Right atrium auricular region (tissue), 2 donors: ENCODE measurements around the gene LYZL4. TPM values are rescaled to one million over a fixed set of nuclear protein-coding genes. Genes with fewer than 3 reads are reported as not detected.

Experiments
- DNase-seq: peaks from one replicate; pipeline ENCODE4 v3.0.0-alpha.2; 2019; ENCODE audit warnings: low spot score
- H3K27ac ChIP-seq, 2 donors: fragments of 200-600 bp; sonication (generic); 1 replicate in 1 of 2; 2 replicates in 1 of 2; pipeline ENCODE4 v1.5.1; 2016 to 2019
- H3K27me3 ChIP-seq, 2 donors: fragments of 200-600 bp; sonication (generic); one replicate each; pipeline versions ENCODE4 v1.5.1 to v1.6.0; 2017 to 2019
- H3K36me3 ChIP-seq: fragments of 200-600 bp; sonication (generic); one replicate; pipeline ENCODE4 v1.5.1; 2016
- H3K4me1 ChIP-seq, 2 donors: fragments of 200-600 bp; sonication (generic); one replicate each; pipeline versions ENCODE4 v1.5.1 to v1.6.0; 2017 to 2019
- H3K4me3 ChIP-seq, 2 donors: fragments of 200-600 bp; sonication (generic); 1 replicate in 1 of 2; 2 replicates in 1 of 2; pipeline ENCODE4 v1.5.1; 2017 to 2019; ENCODE audit warnings: mild to moderate bottlenecking in 1 of 2, moderate library complexity in 1 of 2
- H3K9me3 ChIP-seq, 2 donors: fragments of 200-600 bp; sonication (generic); one replicate each; pipeline ENCODE4 v1.5.1; 2019
- total RNA-seq, 2 donors: library from RNA; depleted of rRNA; stranded (reverse); fragments of >200 nt; gene quantifications; one replicate each; pipeline ENCODE4 v1.1.0, GENCODE V29; 2016
- TF ChIP-seq, protein P1 (sequence below), 2 donors: fragments of 200-600 bp; sonication (generic); IDR thresholded peaks; one replicate each; pipeline ENCODE4 v1.5.1; 2019; ENCODE audit warnings: antibody characterized with exemption in 2 of 2

LYZL4 gene
- total RNA-seq, 2 donors from 2014 or later: not detected

DNA sequence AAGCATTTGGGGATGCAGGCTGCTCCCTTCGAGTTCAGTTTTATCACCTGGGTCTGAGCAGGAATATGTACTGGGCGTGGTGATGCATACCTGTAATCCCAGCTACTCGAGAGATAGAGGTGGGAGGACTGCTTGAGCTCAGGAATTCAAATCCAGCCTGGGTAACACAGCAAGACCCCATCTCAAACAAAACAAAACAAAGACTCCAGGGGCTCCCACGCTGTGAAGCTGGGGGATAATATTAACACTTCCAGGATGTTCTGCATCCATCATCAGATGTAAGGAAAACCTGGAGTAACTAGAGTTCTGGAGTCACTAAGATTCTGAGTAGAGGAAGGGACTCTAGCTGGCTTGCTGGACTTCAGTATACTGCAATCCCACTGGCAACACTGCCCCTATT lies 40.6 kb downstream of the LYZL4 start:
- no peak overlapping the region for H3K27ac ChIP-seq

GRCh38 chr3:42369304-42369703 lies 41.1 kb downstream of the LYZL4 start:
- Histone ChIP-seq H3K4me1 (peaks cover 0 to 15% of the 10 kb centered on the region in 2 donors), H3K4me3 (no peak overlapping the region), H3K27me3 (no peaks in the 10 kb centered on the region), H3K9me3 (peaks cover 0 to 5% of the 10 kb centered on the region in 2 donors), H3K36me3 (no peaks in the 10 kb centered on the region), H3K27ac (no peak overlapping the region)
- TF ChIP-seq, protein P1, sequence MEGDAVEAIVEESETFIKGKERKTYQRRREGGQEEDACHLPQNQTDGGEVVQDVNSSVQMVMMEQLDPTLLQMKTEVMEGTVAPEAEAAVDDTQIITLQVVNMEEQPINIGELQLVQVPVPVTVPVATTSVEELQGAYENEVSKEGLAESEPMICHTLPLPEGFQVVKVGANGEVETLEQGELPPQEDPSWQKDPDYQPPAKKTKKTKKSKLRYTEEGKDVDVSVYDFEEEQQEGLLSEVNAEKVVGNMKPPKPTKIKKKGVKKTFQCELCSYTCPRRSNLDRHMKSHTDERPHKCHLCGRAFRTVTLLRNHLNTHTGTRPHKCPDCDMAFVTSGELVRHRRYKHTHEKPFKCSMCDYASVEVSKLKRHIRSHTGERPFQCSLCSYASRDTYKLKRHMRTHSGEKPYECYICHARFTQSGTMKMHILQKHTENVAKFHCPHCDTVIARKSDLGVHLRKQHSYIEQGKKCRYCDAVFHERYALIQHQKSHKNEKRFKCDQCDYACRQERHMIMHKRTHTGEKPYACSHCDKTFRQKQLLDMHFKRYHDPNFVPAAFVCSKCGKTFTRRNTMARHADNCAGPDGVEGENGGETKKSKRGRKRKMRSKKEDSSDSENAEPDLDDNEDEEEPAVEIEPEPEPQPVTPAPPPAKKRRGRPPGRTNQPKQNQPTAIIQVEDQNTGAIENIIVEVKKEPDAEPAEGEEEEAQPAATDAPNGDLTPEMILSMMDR (IDR thresholded peaks at IDR 0.05): no peak
- no peak for DNase-seq

More for the DNA sequence above, 40.6 kb downstream of the LYZL4 start:
- Histone ChIP-seq H3K4me3 (no peak overlapping the region), H3K4me1 (peaks cover 0 to 15% of the 10 kb centered on the region in 2 donors), H3K36me3 (no peaks in the 10 kb centered on the region), H3K9me3 (peaks cover 0 to 3% of the 10 kb centered on the region in 2 donors), H3K27me3 (no peaks in the 10 kb centered on the region)
- TF ChIP-seq, protein P1 (IDR thresholded peaks at IDR 0.05): no peak
- no peak for DNase-seq

- TF ChIP-seq, protein P1 (IDR thresholded peaks at IDR 0.05): no peak
- no peaks in the 10 kb centered on the region for H3K27me3 ChIP-seq
- peaks cover 0 to 5% of the 10 kb centered on the region in 2 donors for H3K9me3 ChIP-seq
- H3K4me3 ChIP-seq: no peak overlapping the region
- DNase-seq: no peak
- no peak overlapping the region for H3K27ac ChIP-seq
- H3K4me1 ChIP-seq: peaks cover 0 to 15% of the 10 kb centered on the region in 2 donors
- H3K36me3 ChIP-seq: no peaks in the 10 kb centered on the region
Observed at GRCh38 chr3:42368861-42369260, 41.5 kb downstream of the LYZL4 start.

GRCh38 chr3:42367903-42368302 lies 42.5 kb downstream of the LYZL4 start:
- H3K4me3 ChIP-seq: no peak overlapping the region
- H3K27ac ChIP-seq: no peak overlapping the region
- no peaks in the 10 kb centered on the region for H3K36me3 ChIP-seq
- TF ChIP-seq, protein P1 (IDR thresholded peaks at IDR 0.05): no peak
- H3K9me3 ChIP-seq: peaks cover 0 to 5% of the 10 kb centered on the region in 2 donors
- no peak for DNase-seq
- peaks cover 0 to 15% of the 10 kb centered on the region in 2 donors for H3K4me1 ChIP-seq
- no peaks in the 10 kb centered on the region for H3K27me3 ChIP-seq

DNA sequence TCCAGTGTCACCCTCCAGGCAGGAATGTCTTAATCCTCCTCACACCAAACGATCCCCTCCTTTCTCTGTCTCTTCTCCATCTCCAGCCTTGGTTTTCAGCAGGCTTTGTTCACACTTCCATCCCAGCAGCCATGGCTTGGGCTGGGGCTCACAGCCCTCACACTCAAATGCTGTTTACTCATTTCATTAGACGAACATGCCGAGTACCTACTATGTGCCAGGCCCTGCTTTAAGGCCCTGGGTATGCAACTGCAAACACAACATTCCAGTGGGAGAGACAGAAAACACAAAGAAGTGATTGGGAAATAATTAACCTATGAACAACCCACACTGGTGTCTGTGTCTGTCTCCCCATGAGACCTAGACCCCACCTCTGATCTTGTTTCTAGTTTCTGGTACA lies 43.9 kb downstream of the LYZL4 start:
- Histone ChIP-seq H3K4me3 (no peak overlapping the region), H3K27ac (no peak overlapping the region), H3K4me1 (peaks cover 0 to 15% of the 10 kb centered on the region in 2 donors), H3K36me3 (no peaks in the 10 kb centered on the region), H3K9me3 (peaks cover 0 to 5% of the 10 kb centered on the region in 2 donors), H3K27me3 (no peaks in the 10 kb centered on the region)
- TF ChIP-seq, protein P1 (IDR thresholded peaks at IDR 0.05): no peak
- DNase-seq: no peak

GRCh38 chr3:42357335-42357734 lies 53.1 kb downstream of the LYZL4 start:
- no peaks in the 10 kb centered on the region for H3K27me3 ChIP-seq
- TF ChIP-seq, protein P1 (IDR thresholded peaks at IDR 0.05): no peak
- H3K4me3 ChIP-seq: no peak overlapping the region
- H3K4me1 ChIP-seq: no peaks in the 10 kb centered on the region
- no peak for DNase-seq
- H3K9me3 ChIP-seq: peaks cover 0 to 9% of the 10 kb centered on the region in 2 donors
- no peaks in the 10 kb centered on the region for H3K36me3 ChIP-seq
- H3K27ac ChIP-seq: no peak overlapping the region
